SJCRH30 (cell line): ENCODE results near the gene DGKI. TPM values are rescaled to one million over a fixed set of nuclear protein-coding genes. Genes with fewer than 3 reads are reported as not detected.
"Not testable (repeated sequence)": the region's sequence is repeated elsewhere in the genome, so short reads cannot be mapped to it uniquely, and the experiment has no call there.

Source experiments
- DNase-seq, 2 experiments: peaks; one replicate each; pipeline ENCODE4 v3.0.0-alpha.2; 2015 to 2020
- H3K27ac ChIP-seq: fragments of 250-450 bp; sonication (Bioruptor Pico); 2 replicates; pipeline ENCODE4 v1.5.1; 2020; ENCODE audit warnings: mild to moderate bottlenecking, moderate library complexity
- H3K27me3 ChIP-seq: fragments of 250-450 bp; sonication (Bioruptor Pico); 2 replicates; pipeline ENCODE4 v1.5.1; 2020; ENCODE audit warnings: mild to moderate bottlenecking, moderate library complexity
- H3K36me3 ChIP-seq: fragments of 250-450 bp; sonication (Bioruptor Pico); 2 replicates; pipeline ENCODE4 v1.5.1; 2020; ENCODE audit warnings: mild to moderate bottlenecking, moderate library complexity
- H3K4me1 ChIP-seq: fragments of 250-450 bp; sonication (Bioruptor Pico); 2 replicates; pipeline ENCODE4 v1.5.1; 2020; ENCODE audit warnings: mild to moderate bottlenecking, moderate library complexity
- H3K4me3 ChIP-seq: fragments of 250-450 bp; sonication (Bioruptor Pico); 2 replicates; pipeline ENCODE4 v1.5.1; 2020; ENCODE audit warnings: mild to moderate bottlenecking, moderate library complexity
- H3K9me3 ChIP-seq: fragments of 250-450 bp; sonication (Bioruptor Pico); replicated peaks from 2 replicates; pipeline ENCODE4 v1.5.1; 2020; ENCODE audit warnings: mild to moderate bottlenecking, moderate library complexity
- total RNA-seq: library from RNA; depleted of rRNA; stranded (reverse); fragments of >200 nt; shearing (Covaris generic); gene quantifications from 2 replicates; pipeline ENCODE4 v1.2.3, GENCODE V29; 2014

DGKI gene
- total RNA-seq, 1 experiment from 2014 or later: not detected

- DNase-seq: peak in 1 of 2 experiments; percentile 66
- H3K27ac ChIP-seq: no peak overlapping the region
- H3K4me3 ChIP-seq: no peak overlapping the region
- no peaks in the 10 kb centered on the region for H3K9me3 ChIP-seq
- no peaks in the 10 kb centered on the region for H3K4me1 ChIP-seq
- H3K27me3 ChIP-seq: peaks cover 3% of the 10 kb centered on the region; the same call in 1 of the 2 replicates
- no peaks in the 10 kb centered on the region for H3K36me3 ChIP-seq
These were observed 392.5 kb downstream of the DGKI start for GRCh38 chr7:137454246-137454724.

GRCh38 chr7:137453356-137453755 lies 393.4 kb downstream of the DGKI start:
- Histone ChIP-seq H3K4me3 (no peak overlapping the region), H3K9me3 (no peaks in the 10 kb centered on the region), H3K27me3 (peaks cover 3% of the 10 kb centered on the region; the same call in 1 of the 2 replicates), H3K36me3 (no peaks in the 10 kb centered on the region), H3K27ac (no peak overlapping the region), H3K4me1 (no peaks in the 10 kb centered on the region)
- DNase-seq: no peak

DNA sequence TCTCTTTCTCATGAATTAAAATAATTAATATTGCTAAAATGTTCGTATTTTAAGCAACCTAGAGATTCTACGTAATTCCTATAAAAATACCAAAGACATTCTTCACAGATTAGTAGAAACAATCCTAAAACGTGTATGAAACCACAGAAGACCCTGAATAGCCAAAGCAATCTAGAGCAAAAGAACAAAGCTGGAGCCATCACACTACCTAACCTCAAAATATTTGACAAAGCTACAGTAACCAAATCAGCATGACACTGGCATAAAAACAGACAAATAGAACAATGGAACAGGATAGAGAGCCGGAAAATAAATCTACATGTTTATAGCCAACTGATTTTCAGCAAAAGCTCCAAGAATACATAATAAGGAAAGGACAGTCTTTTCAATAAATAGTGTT lies 397.8 kb downstream of the DGKI start:
- Histone ChIP-seq H3K4me1 (no peaks in the 10 kb centered on the region), H3K27ac (no peak overlapping the region), H3K4me3 (no peak overlapping the region), H3K36me3 (no peaks in the 10 kb centered on the region), H3K27me3 (peaks cover 3% of the 10 kb centered on the region; the same call in 1 of the 2 replicates), H3K9me3 (no peaks in the 10 kb centered on the region)
- no peak for DNase-seq

GRCh38 chr7:137448572-137448971 lies 398.2 kb downstream of the DGKI start:
- not testable (repeated sequence) for H3K27ac ChIP-seq, H3K9me3 ChIP-seq, H3K4me3 ChIP-seq, H3K36me3 ChIP-seq, H3K27me3 ChIP-seq, DNase-seq, H3K4me1 ChIP-seq

DNA sequence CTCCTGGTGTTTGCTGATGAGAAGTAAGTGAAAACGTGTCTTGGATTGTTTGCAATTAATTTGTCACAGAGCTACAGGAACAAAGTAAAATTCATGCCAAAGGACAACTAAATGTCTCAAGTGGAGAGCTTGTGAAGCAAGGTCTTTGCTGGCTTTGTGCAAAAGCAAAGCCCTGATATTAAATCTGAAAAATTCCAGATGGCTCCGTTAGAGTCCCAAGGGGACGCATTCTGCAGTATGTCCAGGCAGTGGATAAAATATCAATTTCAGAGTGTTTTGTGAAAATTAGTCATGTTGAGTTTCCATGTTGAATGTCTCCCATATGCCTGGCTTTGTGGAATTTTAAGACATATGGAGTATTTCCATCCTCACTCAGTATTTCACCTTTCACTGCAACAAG lies 400.7 kb downstream of the DGKI start:
- H3K27ac ChIP-seq: no peak overlapping the region

GRCh38 chr7:137445268-137445667 lies 401.5 kb downstream of the DGKI start:
- H3K27me3 ChIP-seq: no peaks in the 10 kb centered on the region
- H3K4me3 ChIP-seq: no peak overlapping the region
- H3K27ac ChIP-seq: no peak overlapping the region
- no peaks in the 10 kb centered on the region for H3K36me3 ChIP-seq
- no peaks in the 10 kb centered on the region for H3K9me3 ChIP-seq
- no peaks in the 10 kb centered on the region for H3K4me1 ChIP-seq
- DNase-seq: no peak

More for the DNA sequence above, 400.7 kb downstream of the DGKI start:
- no peak for DNase-seq
- no peak overlapping the region for H3K4me3 ChIP-seq
- H3K4me1 ChIP-seq: no peaks in the 10 kb centered on the region
- no peaks in the 10 kb centered on the region for H3K9me3 ChIP-seq
- no peaks in the 10 kb centered on the region for H3K36me3 ChIP-seq
- H3K27me3 ChIP-seq: no peaks in the 10 kb centered on the region

DNA sequence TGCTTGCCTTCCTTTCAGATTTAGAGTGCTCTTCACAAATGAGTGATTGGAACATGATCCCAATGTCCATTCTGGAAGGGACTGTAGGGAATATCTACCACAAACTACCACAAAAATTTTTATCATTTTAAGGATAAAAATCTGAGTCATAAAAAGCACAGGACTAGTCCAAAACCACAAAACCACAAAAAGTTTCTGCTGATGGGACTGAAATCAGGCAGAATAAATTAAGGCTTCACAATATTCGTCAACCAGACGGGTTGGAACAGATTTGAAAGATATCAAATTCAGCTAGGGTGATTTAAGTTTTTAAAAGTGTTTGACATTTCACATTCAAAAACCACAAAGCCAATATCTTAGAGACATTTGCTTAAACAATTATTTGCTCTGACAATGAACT lies 403.2 kb downstream of the DGKI start:
- Histone ChIP-seq H3K36me3 (no peaks in the 10 kb centered on the region), H3K4me3 (no peak overlapping the region), H3K9me3 (no peaks in the 10 kb centered on the region), H3K4me1 (no peaks in the 10 kb centered on the region), H3K27ac (no peak overlapping the region), H3K27me3 (no peaks in the 10 kb centered on the region)
- peak in 1 of 2 experiments; percentile 33 for DNase-seq

DNA sequence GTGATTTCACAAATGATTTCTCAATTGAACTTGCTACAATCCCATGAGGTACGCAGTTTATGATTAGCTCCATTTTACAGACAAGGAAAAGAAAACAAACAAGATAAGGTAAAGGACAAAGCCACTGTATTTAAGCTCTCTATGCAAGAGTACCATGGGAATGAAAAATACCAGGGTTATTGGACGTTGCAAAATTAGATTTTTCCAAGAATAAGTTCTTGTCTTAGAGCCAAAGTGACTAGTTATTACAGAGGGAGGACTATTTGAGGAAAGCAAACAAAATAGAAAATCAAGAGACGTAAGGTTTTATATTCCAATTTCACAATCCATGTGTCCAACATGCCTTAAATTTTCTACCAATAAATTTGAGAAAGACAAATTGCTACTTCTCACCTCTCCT lies 405.3 kb downstream of the DGKI start:
- DNase-seq: no peak
- Histone ChIP-seq H3K9me3 (no peaks in the 10 kb centered on the region), H3K27me3 (no peaks in the 10 kb centered on the region), H3K4me3 (no peak overlapping the region), H3K4me1 (no peaks in the 10 kb centered on the region), H3K36me3 (no peaks in the 10 kb centered on the region), H3K27ac (no peak overlapping the region)

- H3K4me1 ChIP-seq: no peaks in the 10 kb centered on the region
- no peaks in the 10 kb centered on the region for H3K9me3 ChIP-seq
- H3K4me3 ChIP-seq: no peak overlapping the region
- H3K27me3 ChIP-seq: no peaks in the 10 kb centered on the region
- DNase-seq: no peak
- no peaks in the 10 kb centered on the region for H3K36me3 ChIP-seq
- H3K27ac ChIP-seq: no peak overlapping the region
These were observed 406.6 kb downstream of the DGKI start for GRCh38 chr7:137439829-137440825.

DNA sequence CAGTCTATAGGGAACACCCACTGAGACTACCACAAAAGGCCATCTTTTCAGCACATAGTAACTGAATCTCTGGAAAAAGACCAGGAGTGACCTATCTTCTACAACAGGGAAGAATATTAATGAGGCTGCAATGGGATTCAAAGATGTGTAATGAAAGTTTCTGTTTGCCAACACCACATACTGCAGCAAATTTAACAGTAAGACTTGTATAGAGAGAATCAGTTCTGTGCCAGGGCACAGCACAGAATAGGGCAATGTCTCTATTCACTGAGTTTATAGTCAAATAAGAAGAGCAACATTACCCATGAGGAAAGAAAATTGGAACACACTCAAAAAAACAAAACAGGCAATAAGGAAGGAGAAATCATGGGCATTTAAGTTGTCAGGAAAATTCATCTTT lies 411.8 kb downstream of the DGKI start:
- Histone ChIP-seq H3K27me3 (peaks cover 4% of the 10 kb centered on the region; the same call in 1 of the 2 replicates), H3K27ac (no peak overlapping the region), H3K9me3 (no peaks in the 10 kb centered on the region), H3K4me1 (no peaks in the 10 kb centered on the region), H3K4me3 (no peak overlapping the region), H3K36me3 (no peaks in the 10 kb centered on the region)
- DNase-seq: no peak

GRCh38 chr7:137434530-137434929 lies 412.2 kb downstream of the DGKI start:
- no peak for DNase-seq
- no peak overlapping the region for H3K4me3 ChIP-seq
- H3K4me1 ChIP-seq: no peaks in the 10 kb centered on the region
- H3K9me3 ChIP-seq: no peaks in the 10 kb centered on the region
- H3K36me3 ChIP-seq: no peaks in the 10 kb centered on the region
- H3K27me3 ChIP-seq: peaks cover 4% of the 10 kb centered on the region; the same call in 1 of the 2 replicates
- no peak overlapping the region for H3K27ac ChIP-seq

GRCh38 chr7:137423321-137423720 lies 423.5 kb downstream of the DGKI start:
- no peaks in the 10 kb centered on the region for H3K4me1 ChIP-seq
- DNase-seq: no peak
- H3K27ac ChIP-seq: no peak overlapping the region
- H3K4me3 ChIP-seq: no peak overlapping the region
- H3K27me3 ChIP-seq: no peaks in the 10 kb centered on the region
- H3K9me3 ChIP-seq: no peaks in the 10 kb centered on the region
- H3K36me3 ChIP-seq: no peaks in the 10 kb centered on the region

DNA sequence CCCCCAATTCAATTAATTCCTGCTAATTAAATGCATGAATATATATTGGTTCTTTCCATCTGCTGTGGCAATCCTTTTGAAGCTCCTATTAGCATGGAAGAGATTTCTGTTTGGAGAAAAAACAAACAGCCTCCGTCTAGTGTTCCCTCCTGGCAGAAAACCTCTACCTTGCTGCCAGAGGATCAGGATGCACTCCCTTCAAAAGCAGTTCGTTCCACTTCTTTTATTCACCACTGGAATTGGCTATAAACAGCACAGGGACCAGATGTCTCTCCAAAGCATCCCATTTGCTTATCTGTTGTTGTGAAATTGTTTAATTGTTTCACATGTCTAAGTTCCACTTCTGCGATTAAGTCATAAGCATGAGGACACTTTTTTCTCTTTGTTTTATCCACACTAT lies 425.4 kb downstream of the DGKI start:
- Histone ChIP-seq H3K27me3 (no peaks in the 10 kb centered on the region; the same call in 1 of the 2 replicates), H3K27ac (no peak overlapping the region), H3K36me3 (no peaks in the 10 kb centered on the region), H3K4me3 (no peak overlapping the region), H3K9me3 (no peaks in the 10 kb centered on the region), H3K4me1 (peaks cover 7% of the 10 kb centered on the region; the same call in 1 of the 2 replicates)
- no peak for DNase-seq

DNA sequence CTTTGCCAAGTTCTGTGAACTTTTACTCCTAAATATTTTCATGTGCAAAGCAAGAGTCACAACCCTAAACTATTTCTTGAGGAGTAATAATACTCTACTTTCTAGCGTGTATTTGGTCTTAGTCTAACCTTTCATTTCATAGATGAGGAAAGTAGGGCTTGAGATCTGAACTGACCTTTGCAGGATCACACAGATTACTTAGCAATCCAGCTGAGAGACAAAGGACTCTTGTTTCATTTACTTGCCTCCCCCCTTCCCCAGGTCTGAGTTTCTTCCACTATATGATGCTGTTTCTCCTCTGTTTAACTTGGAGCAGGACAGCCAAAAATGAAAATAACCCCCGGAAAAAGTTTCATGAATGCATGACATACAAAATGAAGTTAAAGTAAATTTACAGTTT lies 427.9 kb downstream of the DGKI start:
- no peak for DNase-seq
- H3K27ac ChIP-seq: no peak overlapping the region
- H3K9me3 ChIP-seq: no peaks in the 10 kb centered on the region
- H3K27me3 ChIP-seq: no peaks in the 10 kb centered on the region; the same call in 1 of the 2 replicates
- H3K4me1 ChIP-seq: peaks cover 7% of the 10 kb centered on the region; the same call in 1 of the 2 replicates
- no peak overlapping the region for H3K4me3 ChIP-seq
- no peaks in the 10 kb centered on the region for H3K36me3 ChIP-seq

DNA sequence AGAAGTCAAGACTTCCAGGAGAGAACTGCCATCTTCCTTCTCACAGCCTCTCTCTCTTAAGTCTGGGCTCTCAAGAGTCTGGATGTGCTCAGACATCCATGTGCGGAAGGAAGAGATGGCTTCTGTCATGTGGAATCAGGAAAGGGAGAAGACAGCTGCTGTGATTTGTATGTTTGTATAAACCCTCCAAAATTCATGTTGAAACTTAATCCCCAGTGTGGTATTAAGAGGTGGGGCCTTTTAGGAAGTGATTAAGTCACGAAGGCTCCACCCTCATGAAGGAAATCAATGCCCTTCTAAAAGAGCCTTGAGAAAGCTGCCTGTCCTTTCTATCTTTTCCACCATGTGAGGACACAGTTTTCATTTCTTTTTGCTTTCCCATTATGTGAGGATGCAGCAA lies 429.3 kb downstream of the DGKI start:
- DNase-seq: peak in 1 of 2 experiments; percentile 26
- H3K27ac ChIP-seq: no peak overlapping the region
- no peaks in the 10 kb centered on the region for H3K36me3 ChIP-seq
- H3K4me3 ChIP-seq: no peak overlapping the region
- H3K9me3 ChIP-seq: no peaks in the 10 kb centered on the region
- H3K27me3 ChIP-seq: no peaks in the 10 kb centered on the region; the same call in 1 of the 2 replicates
- H3K4me1 ChIP-seq: peaks cover 7% of the 10 kb centered on the region; the same call in 1 of the 2 replicates
